HG02678 (cell line): Measurements from ENCODE around the gene RIBC2.
"Not testable (repeated sequence)": the region's sequence is repeated elsewhere in the genome, so short reads cannot be mapped to it uniquely, and the experiment has no call there.

ENCODE experiments used
- ATAC-seq: cut with Tn5 transposase; IDR thresholded peaks from one replicate; pipeline ENCODE4 v1.9.1; 2021; ENCODE audit warnings: mild to moderate bottlenecking, moderate library complexity; ENCODE audit not compliant: unreplicated experiment

Gene RIBC2

DNA sequence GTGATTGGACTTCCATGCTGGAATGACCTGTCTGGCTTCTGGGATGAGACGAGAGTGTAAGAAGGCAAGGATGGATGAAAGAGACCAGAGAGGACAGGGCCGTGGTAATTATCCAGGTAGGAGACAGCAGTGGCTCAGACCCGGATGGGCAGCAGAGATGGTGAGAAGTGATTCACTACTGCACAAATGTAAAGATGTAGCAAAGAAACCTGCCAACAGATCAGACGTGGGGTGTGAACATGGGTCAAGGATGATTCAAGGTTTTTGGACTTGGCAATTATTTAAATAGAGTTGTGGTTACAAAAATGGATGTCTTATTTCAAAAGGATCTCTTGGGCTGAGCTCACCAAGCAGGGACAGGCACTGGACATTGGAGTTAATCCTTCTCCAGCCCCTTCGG lies 32.7 kb downstream of the RIBC2 start:
- ATAC-seq: no peak

DNA sequence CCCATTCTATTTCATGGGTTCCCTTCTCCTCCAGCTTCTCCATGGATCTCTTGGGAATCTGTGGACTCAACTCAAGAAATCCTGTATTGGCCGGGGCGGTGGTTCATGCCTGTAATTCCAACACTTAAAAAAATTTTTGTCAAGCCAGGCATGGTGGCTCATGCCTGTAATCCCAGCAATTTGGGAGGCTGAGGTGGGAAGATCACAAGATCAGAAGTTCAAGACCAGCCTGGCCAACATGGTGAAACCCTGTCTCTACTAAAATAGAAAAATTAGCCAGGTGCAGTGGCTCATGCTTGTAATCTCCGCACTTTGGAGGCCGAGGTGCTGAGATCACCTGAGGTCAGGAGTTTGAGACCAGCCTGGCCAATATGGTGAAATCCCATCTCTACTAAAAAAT lies 34.1 kb downstream of the RIBC2 start:
- ATAC-seq: not testable (repeated sequence)

DNA sequence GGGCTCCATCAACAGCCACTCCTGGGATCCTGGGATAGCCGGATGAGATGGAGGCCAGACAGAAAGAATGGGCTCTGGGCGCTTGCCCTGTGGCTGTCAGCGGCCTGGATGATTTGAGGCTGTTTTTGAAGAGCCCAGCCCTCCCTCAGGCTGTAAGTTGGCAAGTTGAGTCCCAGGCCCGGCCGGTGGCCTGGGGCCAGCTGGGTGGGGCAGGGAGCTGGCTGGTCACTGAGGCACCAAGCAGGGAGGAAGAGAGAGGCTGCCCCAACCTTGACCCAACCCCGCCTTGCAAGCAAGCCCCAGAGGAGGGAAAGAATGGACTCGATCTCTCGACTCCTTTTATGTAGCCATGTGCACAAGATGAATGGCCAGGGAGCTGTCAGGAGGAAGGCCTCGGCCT lies 34.9 kb downstream of the RIBC2 start:
- ATAC-seq: no peak

DNA sequence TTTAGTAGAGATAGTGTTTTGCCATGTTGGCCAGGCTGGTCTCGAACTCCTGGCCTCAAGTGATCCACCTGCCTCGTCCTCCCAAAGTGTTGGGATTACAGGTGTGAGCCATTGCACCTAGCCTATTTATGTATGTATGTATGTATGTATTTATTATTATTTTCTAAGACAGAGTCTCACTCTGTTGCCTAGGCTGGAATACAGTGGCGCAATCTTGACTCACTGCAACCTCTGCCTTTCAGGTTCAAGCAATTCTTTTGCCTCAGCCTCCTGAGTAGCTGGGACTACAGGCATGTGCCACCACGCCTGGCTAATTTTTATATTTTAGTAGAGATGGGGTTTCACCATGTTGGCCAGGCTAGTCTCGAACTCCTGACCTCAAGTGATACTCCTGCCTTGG lies 35.9 kb downstream of the RIBC2 start:
- ATAC-seq: not testable (repeated sequence)

DNA sequence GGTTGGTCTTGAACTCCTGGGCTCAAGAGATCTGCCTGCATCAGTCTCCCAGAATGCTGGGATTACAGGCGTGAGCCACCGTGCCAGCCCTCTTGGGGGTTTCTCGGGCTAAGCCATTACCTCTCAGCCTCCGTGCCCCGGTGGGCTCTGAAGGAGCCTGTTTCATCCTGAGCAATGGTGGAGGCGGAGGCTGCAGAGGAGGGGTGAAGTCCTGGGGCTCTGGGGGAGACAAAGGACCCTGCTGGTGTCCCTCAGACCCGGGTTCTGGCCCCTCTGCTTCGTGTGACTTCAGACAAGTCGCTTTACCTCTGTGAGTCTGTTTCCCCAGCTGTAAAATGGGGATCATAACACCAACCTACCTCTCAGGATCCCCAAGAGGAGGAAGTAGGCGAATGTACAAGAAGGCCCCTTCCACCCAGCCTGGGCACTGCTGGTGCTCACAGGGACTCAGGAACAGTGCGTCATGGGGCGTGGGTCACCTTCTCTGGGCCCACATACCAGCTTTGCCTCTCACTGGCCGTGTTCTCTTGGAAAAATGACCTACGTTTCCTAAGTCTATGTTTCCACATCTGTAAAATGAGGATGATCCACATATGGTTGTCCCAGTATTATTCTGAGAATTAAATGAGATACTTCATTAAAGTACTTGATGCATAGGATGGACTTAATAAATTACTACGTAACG lies 36.8 kb downstream of the RIBC2 start:
- ATAC-seq: no peak

DNA sequence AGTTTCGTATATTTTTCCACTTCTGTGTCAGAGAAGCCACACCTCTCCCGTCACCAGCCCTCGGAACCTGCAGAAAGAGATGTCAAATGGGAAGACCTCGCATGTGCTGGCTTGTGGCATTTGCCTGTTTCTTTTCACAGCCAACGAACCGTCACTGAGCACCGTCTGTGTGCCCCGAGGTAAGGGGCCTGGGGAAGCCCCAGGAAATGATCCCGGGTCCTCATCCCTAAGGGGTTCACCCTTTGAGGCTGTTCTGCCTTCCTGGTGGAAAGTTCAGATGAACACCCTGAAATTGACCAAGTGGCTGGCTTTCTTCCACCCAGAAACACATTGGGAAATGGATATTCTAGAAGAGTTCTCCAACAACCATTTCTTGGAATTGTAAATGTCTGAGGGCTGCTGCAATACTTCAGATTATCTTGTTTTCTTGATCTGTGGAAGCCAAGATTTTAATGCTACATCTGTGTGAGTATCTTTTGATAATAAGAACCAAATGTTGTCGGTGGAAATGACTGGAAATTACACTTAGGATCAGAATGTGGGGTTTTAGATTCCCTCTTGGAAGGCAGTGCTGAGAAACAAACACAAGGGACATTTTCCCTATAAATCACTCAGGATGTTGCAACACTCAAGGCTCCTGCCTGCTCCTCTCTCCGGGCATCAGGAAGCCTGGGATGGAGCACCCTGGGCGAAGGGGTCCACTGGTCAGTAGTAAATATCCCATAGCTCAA lies 37.6 kb downstream of the RIBC2 start:
- ATAC-seq: no peak

DNA sequence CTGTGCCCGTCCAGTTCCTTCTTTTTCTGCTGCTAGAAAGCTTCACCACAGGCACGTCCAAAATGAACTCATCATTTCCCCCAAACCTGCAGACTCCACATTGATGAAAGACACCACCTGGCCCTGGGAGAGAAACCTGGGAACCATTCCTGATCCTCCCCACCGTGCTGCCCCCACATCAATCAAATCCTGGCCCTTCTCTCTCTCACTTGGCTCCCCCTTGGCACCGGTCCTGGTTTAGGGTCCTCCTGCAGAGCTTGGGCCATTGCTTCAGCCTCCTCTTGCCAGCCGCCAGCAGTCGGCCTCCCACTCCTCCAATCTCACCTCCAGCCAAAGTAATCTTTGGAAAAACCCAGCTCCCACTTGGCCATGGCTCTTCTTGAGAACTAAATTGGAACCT lies 38.5 kb downstream of the RIBC2 start:
- ATAC-seq: no peak

DNA sequence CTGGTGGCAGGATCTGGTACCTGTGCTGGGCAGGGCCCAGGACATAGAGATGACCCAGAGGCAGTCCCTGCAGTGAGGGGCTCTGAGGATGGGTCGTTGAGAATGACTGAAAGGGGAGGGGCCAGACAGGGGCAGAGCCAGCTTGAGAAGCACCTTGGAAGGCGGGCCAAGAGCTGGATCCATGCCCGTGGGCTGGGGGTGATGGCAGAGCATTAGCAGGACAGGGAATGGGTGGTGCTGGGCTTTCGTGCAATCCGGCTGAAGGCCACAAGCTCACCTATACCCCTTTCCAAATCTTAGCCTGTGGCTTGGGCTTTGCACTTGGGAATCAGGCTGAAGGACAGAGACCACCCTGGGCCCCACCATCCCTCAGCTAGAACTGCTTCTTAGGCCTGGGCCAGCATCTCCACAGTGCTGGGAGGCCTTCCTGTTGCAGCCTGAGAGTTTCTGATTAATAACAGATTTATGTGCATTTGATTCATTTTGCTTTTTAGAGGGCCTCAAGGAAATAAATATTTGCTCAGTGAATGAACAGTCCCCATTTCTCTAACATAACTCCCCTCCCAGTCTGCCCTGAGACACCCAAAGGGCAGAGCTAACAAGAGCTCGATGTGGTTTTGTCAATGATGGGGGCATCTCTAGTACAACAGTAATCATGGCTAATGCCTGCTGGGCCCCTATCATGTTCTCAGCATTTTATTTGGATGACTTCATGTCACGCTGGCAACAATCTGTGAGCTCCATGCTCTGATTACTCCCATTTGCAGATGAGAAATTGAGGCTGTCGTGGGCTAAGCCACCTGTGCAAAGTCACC lies 39.3 kb downstream of the RIBC2 start:
- ATAC-seq: no peak

DNA sequence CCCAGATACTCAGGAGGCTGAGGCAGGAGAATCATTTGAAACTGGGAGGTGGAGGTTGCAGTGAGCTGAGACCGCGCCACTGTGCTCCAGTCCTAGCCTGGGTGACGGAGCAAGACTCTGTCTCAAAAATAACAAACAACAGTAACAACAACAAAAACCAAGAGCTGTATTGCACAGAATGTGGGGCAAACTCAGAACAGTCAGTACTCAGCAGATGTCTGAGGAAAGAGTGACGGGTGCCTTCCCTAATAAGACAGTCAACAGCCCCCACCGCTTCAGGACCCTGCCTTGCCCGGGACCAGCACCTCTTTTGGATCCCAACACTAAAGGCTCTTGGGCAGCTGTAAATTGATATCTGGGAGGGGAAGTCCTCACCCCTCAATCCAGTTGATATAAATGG lies 40.3 kb downstream of the RIBC2 start:
- no peak for ATAC-seq

DNA sequence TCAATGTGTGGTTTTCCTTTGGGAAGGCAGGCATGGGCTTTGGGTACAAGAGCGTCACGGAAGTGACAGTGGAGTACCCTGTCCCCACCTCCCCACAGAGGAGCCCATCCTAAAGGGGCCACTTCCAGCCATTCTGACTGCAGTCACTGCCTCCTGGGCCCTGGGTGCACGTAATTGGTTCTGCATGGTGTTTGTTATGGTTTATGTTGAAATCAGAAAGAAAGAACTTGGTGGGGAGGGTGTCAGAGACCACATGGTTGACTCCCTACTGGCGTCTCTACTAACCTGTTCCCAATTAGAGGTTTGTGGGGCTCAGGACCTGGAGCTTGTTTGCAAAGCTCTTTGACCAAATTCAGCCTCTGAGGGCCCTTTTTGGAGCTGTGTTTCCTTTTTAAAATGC lies 40.8 kb downstream of the RIBC2 start:
- no peak for ATAC-seq

DNA sequence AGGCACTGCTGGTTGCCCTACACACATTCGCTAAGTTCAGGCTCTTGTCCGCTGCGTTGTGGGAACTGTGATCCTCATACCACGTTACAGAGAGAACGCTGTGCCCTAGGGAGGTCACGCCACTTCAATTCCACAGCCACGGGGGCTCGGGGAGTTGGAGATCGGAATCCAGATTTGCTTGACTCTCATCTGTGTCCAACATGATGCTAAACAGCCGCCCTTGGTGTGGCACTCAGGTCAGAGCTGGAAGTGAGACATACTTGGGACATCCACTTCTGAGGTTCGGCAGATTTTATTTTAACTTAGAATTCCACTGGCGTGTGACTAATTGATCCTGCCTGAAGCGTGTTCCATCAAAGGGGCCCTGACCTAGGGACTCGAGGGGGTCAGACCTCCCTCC lies 41.7 kb downstream of the RIBC2 start:
- no peak for ATAC-seq

DNA sequence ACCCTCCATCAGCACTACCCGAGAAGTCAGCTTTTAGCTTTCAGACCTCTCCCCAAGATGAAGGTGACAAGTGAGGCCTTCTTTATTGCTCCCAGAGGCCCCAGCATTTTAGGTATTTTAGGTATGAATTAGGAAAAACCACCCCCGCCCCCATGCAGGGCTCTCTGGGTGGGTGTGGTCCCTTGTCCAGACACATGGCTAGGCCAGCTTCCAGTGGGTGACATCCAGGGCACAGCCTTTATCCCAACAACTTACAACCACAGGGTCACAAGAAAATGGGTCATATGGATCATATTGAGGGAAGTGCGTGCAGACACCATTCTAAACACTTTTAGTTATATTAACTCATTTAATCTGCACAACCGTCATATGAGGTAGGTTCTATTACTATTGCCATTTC lies 42.1 kb downstream of the RIBC2 start:
- ATAC-seq: no peak

DNA sequence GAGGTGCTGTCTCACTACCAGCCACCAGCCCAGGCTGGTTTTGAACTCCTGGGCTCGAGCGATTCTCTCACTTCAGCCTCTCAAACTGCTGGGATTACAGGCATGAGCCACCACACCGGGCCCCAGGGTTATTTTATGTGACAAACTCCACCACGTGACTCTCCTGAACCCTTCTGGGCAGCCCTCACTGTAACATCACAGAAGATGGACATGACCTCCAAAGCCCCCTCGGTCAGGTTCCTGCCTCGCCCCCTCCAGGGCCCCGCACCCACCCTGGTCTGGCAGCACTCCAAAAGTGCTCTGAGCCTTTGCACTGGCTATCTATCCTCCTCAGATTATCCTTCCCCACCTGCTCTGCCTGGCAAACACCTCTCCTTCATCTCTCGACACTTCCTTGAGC lies 43.3 kb downstream of the RIBC2 start:
- ATAC-seq: no peak

DNA sequence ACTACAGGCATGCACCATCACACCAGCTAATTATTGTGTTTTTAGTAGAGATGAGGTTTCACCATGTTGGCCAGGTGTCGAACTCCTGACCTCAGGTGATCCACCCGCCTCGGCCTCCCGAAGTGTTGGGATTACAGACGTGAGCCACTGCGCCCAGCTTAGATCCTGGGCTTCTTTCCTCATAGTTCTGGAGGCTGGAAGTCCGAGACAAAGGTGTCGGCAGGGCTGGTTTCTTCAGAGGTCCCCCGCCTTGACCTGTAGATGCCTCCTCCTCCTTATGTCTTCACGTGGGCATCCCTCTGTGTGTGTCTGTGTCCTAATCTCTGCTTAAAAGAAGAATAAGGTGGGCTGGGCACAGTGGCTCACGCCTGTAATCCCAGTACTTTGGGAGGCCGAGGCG lies 45.0 kb downstream of the RIBC2 start:
- ATAC-seq: no peak

DNA sequence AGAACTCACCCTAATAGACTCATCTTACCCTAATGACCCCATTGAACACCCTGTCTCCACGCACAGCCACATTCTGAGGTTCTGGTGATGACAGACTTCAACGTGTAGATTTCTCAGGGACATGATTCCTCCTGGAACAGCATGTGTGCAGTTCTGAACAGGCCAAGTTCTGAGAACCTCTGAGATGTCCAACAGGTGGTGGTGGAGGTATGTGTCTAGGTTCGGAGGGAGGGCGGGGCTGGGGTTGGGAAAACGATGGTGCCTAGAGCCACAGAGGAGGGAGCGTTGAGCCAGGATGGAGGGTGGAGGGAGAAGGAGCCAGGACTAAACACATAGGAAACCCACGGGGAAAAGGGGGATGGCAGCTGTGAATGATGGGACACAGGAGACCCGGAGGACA lies 45.7 kb downstream of the RIBC2 start:
- no peak for ATAC-seq

DNA sequence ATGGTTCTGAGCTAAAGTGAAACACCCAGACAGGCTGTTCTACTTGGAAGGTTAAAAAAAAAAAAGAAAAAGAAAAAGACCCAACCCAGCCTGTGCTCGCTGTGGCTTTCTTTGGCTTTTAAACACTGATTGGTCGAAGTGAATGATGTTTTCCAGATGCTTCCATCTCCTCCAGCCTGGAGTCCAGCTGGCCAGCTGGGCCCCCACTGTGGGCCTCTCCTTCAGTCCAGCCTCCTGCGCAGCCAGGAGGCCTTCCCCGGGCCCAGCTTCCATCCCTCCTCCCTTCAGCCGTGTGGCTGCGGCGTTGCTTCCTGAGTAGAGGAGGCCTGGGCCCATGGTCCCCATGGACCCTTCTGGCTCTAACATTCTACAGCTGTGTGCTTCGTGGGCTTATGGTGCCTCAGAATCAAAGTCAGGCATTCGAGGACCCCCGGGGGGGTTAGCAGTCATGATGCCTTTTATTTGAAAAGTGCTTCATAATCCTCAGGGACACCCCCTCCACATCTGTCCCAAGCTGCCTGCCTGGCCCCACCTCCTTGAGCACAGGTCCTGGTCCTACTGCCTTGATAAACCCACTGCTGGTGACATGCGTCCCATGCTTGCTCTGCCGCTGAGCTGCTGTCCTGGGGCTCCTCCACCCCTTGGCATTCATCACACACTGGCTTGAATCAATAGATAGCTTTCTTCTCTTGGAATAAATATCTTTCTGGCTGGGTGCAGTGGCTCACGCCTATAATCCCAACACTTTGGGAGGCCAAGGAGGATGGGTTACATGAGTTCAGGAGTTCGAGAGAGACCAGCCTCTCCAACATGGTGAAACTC lies 47.0 kb downstream of the RIBC2 start:
- ATAC-seq: no peak

DNA sequence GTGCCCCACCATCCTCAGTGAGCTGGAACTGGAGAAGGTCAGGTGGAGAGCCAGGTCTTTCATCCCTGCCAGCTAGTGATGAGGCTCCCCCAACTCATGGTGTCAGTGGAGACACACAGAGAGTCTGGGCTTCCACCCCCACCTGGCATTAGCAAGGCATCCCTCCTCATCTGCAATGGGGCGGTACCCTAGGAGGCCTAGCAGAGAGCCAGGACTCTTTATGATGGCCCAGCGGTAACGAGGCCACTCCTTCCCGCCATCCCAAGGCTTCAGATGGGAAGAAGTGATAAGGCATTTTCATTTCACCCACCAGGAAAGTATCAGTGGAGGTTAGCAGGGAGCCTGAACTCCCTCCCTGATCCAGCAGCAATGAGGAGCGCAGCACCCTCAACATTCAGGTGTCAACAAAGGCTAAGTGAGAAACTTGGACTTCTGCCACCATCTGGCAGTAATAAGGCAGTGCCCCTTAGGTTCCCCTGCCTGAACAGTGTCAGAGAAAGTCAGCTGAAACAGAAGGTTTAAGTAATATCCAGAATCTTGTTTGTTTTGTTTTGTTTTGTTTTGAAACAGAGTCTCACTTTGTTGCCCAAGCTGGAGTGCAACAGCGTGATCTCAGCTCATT lies 48.7 kb downstream of the RIBC2 start:
- ATAC-seq: no peak

DNA sequence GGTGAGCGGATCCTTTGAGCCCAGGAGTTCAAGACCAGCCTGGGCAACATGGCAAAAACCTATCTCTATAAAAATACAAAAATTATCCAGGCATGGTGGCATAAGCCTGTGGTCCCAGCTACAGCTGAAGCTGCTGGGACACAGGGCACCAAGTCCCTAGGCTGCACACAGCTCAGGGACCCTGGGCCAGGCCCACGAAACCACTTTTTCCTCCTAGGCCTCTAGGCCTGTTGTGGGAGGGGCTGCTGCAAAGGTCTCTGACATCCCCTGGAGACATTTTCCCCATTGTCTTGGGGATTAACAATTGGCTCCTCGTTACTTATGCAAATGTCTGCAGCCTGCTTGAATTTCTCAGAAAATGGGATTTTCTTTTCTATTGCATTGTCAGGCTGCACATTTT lies 50.2 kb downstream of the RIBC2 start:
- not testable (repeated sequence) for ATAC-seq

DNA sequence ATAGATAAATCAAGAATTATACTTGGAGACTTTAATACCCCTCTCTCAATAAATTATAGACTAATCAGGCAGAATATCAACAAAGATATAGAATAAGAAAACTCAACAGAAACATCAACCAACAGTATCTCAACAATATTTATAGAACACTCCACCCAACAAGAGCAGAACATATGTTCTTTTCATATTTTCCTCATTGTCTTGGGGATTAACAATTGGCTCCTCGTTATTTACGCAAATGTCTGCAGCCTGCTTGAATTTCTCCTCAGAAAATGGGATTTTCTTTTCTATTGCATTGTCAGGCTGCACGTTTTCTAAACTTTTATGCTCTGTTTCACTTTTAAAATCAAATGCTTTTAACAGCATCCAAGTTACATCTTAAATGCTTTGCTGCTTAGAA lies 52.1 kb downstream of the RIBC2 start:
- ATAC-seq: no peak

DNA sequence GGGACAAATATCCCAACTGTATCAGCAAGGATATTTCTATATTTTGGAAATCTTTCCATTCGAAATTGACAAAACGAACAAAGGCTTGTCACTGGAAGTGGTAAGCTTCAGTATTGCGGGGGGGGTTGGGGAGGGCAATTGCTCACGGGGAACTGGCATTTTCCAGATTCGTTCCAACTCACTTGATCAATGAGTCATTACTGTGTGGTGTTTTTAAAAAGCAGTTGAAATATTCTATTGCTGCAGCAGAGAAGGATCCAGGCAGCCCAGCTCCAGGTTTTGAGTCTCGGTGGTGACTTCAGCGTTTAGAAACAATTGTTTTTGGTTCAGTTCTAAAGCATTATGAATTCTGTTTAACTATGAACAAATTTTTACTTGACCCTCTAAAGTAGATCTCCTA lies 55.4 kb downstream of the RIBC2 start:
- no peak for ATAC-seq
